WERI-Rb-1 (cell line): Measurements from ENCODE around the gene CCDC85C.

Experiments used
- DNase-seq: peaks from one replicate; pipeline ENCODE4 v3.0.0-alpha.2; 2020
- H3K27ac ChIP-seq: fragments of 250-450 bp; sonication (Bioruptor Pico); 2 replicates; pipeline ENCODE4 v1.5.1; 2020; ENCODE audit warnings: mild to moderate bottlenecking, moderate library complexity
- H3K27me3 ChIP-seq: fragments of 250-450 bp; sonication (Bioruptor Pico); 2 replicates; pipeline ENCODE4 v1.5.1; 2021; ENCODE audit warnings: mild to moderate bottlenecking, low read depth, moderate library complexity; ENCODE audit not compliant: insufficient read depth, severe bottlenecking
- H3K36me3 ChIP-seq: fragments of 250-450 bp; sonication (Bioruptor Pico); 2 replicates; pipeline ENCODE4 v1.5.1; 2020; ENCODE audit warnings: mild to moderate bottlenecking, moderate library complexity
- H3K4me3 ChIP-seq: 2 replicates; pipeline ENCODE4 v1.5.1; 2011; ENCODE audit warnings: low read depth, mild to moderate bottlenecking, control low read depth, low read length
- H3K9me3 ChIP-seq: fragments of 250-450 bp; sonication (Bioruptor Pico); 2 replicates; pipeline ENCODE4 v1.5.1; 2021; ENCODE audit warnings: mild to moderate bottlenecking, moderate library complexity; ENCODE audit not compliant: severe bottlenecking
- TF ChIP-seq, protein P1 (sequence below): IDR thresholded peaks from 2 replicates; pipeline ENCODE4 v1.5.1; 2011; ENCODE audit warnings: low read depth, mild to moderate bottlenecking, control low read depth, inconsistent platforms, low read length

CCDC85C gene

DNA sequence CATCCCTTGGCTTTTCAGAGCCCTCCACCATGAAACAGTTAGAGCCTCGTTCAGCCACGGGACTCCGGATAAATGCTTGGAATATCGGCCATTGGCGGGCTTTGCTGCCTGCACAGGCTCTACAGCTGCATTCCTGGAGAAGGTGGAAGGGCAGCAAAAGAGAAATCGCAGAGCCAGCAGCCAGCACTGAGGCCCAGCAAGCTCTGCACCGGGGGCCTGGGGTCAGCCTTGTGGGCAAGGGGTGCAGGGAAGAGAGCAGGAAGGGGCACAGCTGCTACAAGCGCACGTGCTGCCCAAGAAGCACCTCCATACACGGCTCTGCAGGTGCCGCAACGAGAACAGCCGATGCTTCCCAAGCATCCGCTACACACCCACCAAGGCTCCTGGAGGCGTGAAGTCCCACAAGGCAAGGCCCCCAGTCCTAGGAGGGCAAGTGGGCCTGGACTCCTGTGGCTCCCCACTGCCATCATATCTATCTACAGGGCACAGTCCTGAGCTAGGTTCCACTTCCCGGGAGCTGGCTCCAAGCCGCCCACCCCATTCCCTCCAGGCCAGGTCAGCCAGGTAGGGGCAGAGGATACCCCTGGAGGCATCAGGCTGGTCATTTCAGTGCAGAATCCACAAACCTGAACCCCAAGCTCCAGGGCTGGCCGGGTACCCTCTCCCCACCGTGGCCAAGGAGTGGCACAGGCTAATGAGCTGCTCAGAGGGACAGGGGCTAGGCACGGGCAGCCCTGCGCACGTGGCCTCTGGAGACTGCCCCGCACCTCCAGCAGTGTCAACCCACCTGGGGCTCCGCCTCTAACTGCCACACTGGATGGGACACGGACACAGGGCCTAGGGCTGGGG is 82.6 kb downstream of the CCDC85C start:
- no peak for DNase-seq
- no peaks in the 10 kb centered on the region for H3K27me3 ChIP-seq
- H3K27ac ChIP-seq = no peak overlapping the region; the same call in none of the 2 replicates
- no peak overlapping the region for H3K4me3 ChIP-seq
- H3K9me3 ChIP-seq = no peaks in the 10 kb centered on the region
- TF ChIP-seq, protein P1, sequence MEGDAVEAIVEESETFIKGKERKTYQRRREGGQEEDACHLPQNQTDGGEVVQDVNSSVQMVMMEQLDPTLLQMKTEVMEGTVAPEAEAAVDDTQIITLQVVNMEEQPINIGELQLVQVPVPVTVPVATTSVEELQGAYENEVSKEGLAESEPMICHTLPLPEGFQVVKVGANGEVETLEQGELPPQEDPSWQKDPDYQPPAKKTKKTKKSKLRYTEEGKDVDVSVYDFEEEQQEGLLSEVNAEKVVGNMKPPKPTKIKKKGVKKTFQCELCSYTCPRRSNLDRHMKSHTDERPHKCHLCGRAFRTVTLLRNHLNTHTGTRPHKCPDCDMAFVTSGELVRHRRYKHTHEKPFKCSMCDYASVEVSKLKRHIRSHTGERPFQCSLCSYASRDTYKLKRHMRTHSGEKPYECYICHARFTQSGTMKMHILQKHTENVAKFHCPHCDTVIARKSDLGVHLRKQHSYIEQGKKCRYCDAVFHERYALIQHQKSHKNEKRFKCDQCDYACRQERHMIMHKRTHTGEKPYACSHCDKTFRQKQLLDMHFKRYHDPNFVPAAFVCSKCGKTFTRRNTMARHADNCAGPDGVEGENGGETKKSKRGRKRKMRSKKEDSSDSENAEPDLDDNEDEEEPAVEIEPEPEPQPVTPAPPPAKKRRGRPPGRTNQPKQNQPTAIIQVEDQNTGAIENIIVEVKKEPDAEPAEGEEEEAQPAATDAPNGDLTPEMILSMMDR = no peak
- H3K36me3 ChIP-seq = peaks cover 39% of the 10 kb centered on the region

- Histone ChIP-seq H3K27me3 (no peaks in the 10 kb centered on the region), H3K36me3 (peaks cover 47% of the 10 kb centered on the region), H3K9me3 (no peaks in the 10 kb centered on the region), H3K27ac (no peak overlapping the region; the same call in 1 of the 2 replicates), H3K4me3 (no peak overlapping the region)
- DNase-seq = no peak
- TF ChIP-seq, protein P1 = no peak
These were observed 83.4 kb downstream of the CCDC85C start for GRCh38 chr14:99520571-99521081.

DNA sequence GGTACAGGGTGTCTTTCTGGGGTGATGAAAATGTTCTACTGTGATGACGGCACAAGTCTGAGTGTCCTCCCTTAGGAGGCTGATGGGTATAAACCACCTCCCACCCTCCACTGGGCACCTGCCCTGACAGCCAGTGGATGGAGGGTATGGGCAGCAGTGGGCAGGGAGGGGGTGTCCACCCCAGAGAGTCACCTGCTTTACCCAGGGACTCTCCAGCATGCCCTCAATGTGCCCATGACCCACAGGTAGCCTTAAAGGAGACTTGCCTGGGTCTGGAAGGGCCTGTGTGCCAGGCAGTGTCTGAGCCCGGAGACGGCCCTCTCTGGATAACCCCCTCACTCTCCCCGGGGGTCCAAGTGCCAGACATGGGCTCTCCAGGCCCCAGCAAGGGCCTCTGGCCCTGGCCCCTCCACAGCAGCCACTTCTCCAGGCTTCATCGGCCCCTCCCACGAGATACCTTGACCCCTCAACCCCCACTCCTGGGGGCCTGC is 84.0 kb downstream of the CCDC85C start:
- no peak overlapping the region for H3K4me3 ChIP-seq
- no peak overlapping the region for H3K27ac ChIP-seq
- no peaks in the 10 kb centered on the region for H3K27me3 ChIP-seq
- H3K36me3 ChIP-seq = peaks cover 53% of the 10 kb centered on the region
- no peak for DNase-seq
- TF ChIP-seq, protein P1 = no peak
- no peaks in the 10 kb centered on the region for H3K9me3 ChIP-seq

DNA sequence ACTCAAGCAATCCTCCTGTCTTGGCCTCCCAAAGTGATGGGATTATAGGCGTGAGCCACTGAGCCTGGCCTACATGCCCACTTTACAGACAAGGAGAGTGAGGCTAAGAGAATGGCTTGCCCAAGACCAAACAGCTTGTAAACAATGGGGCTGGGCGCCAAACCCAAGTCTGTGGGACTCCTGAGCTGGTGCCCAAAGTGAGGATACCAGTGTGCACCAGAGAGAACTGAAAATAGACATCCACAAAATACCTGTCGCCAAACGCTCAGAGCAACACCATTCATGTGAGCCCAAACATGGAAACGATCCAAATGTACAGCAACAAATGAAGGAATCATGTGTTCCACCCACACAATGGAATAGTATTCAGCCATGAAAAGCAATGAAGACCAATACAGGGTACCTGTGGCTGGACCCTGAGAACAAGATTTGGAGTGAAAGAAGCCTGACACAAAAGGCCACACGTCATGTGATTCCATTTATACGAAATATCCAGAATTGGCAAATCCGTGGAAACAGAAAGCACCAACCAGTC is 84.6 kb downstream of the CCDC85C start:
- no peaks in the 10 kb centered on the region for H3K27me3 ChIP-seq
- TF ChIP-seq, protein P1 = no peak
- no peaks in the 10 kb centered on the region for H3K9me3 ChIP-seq
- H3K36me3 ChIP-seq = peaks cover 59% of the 10 kb centered on the region
- H3K27ac ChIP-seq = no peak overlapping the region
- no peak for DNase-seq
- H3K4me3 ChIP-seq = no peak overlapping the region

DNA sequence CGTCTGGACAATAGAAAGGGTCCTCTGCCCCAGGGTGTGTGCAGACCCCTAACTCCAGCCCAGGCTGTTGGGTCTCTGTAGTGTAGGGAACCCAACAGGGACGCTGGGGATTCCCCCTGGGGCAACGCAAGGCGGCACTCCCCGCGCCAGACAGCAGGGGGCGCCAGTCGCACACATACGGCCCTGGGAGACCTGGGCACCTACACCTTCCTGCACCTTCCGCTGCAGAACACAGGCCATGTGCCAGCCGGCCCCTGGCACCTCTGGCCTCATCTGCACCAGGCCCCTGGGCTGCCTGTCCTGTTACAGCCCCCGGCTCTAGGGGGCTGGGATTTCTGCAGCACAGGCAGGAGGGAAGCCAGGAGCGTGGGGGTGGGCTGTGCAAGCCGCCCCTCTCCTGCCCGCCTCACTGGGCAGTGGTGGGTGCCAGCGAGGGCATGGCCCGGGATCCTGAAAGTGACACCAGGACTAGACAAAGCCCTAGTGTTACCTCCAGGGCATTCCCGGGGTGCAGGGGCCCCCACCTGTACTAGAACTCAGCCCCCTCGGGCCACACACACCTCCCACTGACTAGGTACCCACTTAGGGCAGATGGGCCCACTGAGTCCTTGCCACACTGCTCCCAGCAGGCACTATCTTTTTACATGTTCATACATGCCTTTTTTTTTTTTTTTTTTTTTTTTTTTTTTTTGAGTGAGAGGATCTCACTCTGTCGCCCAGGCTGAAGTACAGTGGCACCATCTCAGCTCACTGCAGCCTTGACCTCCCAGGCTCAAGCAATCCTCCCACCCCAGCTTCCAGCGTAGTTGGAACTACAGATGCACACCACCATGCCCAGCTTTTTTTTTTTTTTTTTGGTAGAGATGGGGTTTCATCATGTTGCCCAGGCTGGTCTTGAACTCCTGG is 85.3 kb downstream of the CCDC85C start:
- Histone ChIP-seq H3K4me3 (no peak overlapping the region), H3K36me3 (peaks cover 66% of the 10 kb centered on the region), H3K27ac (no peak overlapping the region), H3K9me3 (no peaks in the 10 kb centered on the region), H3K27me3 (no peaks in the 10 kb centered on the region)
- TF ChIP-seq, protein P1 = peak; percentile 97
- DNase-seq = peak; percentile 74
